Measurements from ENCODE around the gene ELMO1. TPM values are rescaled to one million over a fixed set of nuclear protein-coding genes. Genes with fewer than 3 reads are reported as not detected.

Gene ELMO1
- total RNA-seq, 2 donors from 2014 or later = 160 to 169 TPM

- Mint-ChIP-seq H3K27ac (peak overlapping the region; percentile 27), H3K27me3 (no peaks in the 10 kb centered on the region), H3K36me3 (ENCODE audit: low read depth) (peaks cover 6% of the 10 kb centered on the region), H3K4me3 (no peak overlapping the region), H3K4me1 (peaks cover 34% of the 10 kb centered on the region)
- H3K9me3 ChIP-seq (ENCODE audit: control insufficient read depth, low read length, poor library complexity, severe bottlenecking) = no peaks in the 10 kb centered on the region
- DNase-seq = no peak
- no peak for ATAC-seq
These were observed 192.0 kb downstream of the ELMO1 start for GRCh38 chr7:37256631-37257030.

DNA sequence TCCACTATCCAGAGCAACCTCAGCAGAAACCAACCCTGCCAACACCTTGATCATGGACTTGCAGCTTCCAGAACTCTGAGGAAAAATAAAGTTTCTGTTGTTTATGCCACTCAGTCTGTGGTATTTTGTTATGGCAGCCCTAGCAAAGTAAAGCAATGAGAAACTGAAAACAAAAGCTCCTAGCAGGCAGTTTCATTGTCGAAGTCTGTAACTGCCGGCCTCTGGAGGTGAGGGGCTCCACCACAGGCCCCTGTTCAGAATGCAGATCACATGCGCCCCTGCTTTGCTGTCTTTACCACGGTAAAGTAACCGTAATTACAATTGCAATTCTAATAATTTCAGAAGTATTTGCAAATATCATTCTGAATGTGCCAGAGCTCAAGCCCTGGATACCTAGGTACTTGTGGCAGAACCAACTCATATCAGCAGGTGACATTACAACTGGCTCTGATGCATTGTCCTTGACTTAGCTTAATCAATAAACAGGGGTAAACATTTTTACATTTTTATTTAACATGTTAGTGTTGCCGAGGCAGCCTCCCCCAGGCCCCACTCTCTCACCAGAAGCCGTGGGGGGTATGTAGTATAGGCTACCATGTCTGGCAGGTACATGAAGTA, 193.2 kb downstream of the ELMO1 start:
- Mint-ChIP-seq H3K27ac (no peak overlapping the region), H3K4me3 (no peak overlapping the region), H3K36me3 (ENCODE audit: low read depth) (peaks cover 6% of the 10 kb centered on the region), H3K27me3 (no peaks in the 10 kb centered on the region), H3K4me1 (peaks cover 36% of the 10 kb centered on the region)
- DNase-seq (no peak), ATAC-seq (no peak)
- H3K9me3 ChIP-seq (ENCODE audit: control insufficient read depth, low read length, poor library complexity, severe bottlenecking) = no peaks in the 10 kb centered on the region

DNA sequence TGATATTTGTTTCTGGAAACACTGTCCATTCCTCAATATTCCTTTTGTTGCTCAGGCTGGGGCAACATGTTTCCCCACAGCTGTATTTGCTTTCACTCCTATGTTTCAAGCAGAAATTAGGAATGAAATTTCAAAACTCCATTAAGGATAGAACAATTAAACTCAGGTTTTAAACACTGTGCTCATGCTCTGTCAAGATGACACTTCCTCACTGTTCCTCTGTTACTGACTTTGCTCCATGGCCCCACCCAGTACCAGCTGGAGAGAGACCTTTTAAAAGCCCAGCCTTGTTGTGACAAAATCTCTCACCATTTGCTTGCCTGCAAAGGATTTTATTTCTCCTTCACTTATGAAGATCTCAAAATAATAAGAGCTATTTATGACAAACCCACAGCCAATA, 197.4 kb downstream of the ELMO1 start:
- Mint-ChIP-seq H3K4me1 (peaks cover 27% of the 10 kb centered on the region), H3K27me3 (no peaks in the 10 kb centered on the region), H3K27ac (no peak overlapping the region), H3K36me3 (ENCODE audit: low read depth) (peaks cover 2% of the 10 kb centered on the region), H3K4me3 (no peak overlapping the region)
- DNase-seq (no peak), ATAC-seq (no peak)
- H3K9me3 ChIP-seq (ENCODE audit: control insufficient read depth, low read length, poor library complexity, severe bottlenecking) = no peaks in the 10 kb centered on the region

GRCh38 chr7:37249240-37249639, 199.4 kb downstream of the ELMO1 start:
- no peaks in the 10 kb centered on the region for H3K9me3 ChIP-seq (ENCODE audit: control insufficient read depth, low read length, poor library complexity, severe bottlenecking)
- H3K4me1 Mint-ChIP-seq = peaks cover 30% of the 10 kb centered on the region
- H3K27ac Mint-ChIP-seq = no peak overlapping the region
- H3K27me3 Mint-ChIP-seq = no peaks in the 10 kb centered on the region
- H3K4me3 Mint-ChIP-seq = no peak overlapping the region
- peaks cover 2% of the 10 kb centered on the region for H3K36me3 Mint-ChIP-seq (ENCODE audit: low read depth)
- ATAC-seq = no peak
- DNase-seq = no peak

- Mint-ChIP-seq H3K4me1 (peaks cover 30% of the 10 kb centered on the region), H3K4me3 (no peak overlapping the region), H3K36me3 (ENCODE audit: low read depth) (no peaks in the 10 kb centered on the region), H3K27me3 (no peaks in the 10 kb centered on the region), H3K27ac (no peak overlapping the region)
- ATAC-seq = no peak
- no peaks in the 10 kb centered on the region for H3K9me3 ChIP-seq (ENCODE audit: control insufficient read depth, low read length, poor library complexity, severe bottlenecking)
- DNase-seq = no peak
These were observed 200.2 kb downstream of the ELMO1 start for GRCh38 chr7:37248396-37248861.

DNA sequence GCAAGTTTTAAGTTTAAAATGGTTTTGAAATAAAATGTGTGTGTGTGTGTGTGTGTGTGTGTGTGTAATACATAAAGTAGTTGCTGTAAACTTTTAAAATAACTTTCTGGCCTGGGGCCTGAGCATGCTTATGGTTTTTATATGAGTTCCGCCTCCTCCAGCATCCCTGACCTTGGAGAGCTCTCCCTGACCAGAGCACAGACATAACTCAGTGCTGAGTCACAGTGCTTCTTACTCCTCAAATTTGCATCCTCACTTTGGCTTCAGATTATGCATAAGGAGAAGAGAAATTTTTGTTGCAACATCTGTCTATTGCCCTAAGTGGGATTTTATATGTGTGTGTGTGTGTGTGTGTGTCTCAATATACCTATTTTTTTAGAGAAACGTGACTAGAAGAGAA, 200.8 kb downstream of the ELMO1 start:
- H3K4me1 Mint-ChIP-seq = peaks cover 30% of the 10 kb centered on the region
- H3K36me3 Mint-ChIP-seq (ENCODE audit: low read depth) = no peaks in the 10 kb centered on the region
- ATAC-seq = no peak
- H3K4me3 Mint-ChIP-seq = no peak overlapping the region
- no peak for DNase-seq
- no peaks in the 10 kb centered on the region for H3K27me3 Mint-ChIP-seq
- H3K27ac Mint-ChIP-seq = peak overlapping the region; percentile 62
- no peaks in the 10 kb centered on the region for H3K9me3 ChIP-seq (ENCODE audit: control insufficient read depth, low read length, poor library complexity, severe bottlenecking)

DNA sequence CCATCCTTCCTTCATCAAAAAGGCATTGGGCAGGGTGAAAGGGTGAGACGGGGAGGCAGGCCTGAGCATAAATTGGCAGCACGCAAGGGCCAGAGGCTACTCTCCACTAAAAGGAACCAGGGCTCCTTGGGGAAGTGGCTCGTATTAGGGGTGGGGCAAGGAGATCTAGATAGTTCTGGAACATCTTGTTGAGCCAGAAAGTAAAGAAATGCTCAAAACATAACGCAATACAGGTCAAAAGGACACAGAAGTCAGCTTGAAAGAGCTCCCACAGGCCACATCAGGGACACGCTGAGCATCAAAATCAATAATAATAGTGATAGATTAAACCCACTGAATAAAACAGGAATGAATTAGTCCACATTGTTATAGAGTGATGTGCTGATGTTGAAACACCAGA, 203.1 kb downstream of the ELMO1 start:
- H3K27me3 Mint-ChIP-seq = no peaks in the 10 kb centered on the region
- peaks cover 6% of the 10 kb centered on the region for H3K36me3 Mint-ChIP-seq (ENCODE audit: low read depth)
- H3K4me1 Mint-ChIP-seq = peaks cover 23% of the 10 kb centered on the region
- no peak overlapping the region for H3K27ac Mint-ChIP-seq
- no peaks in the 10 kb centered on the region for H3K9me3 ChIP-seq (ENCODE audit: control insufficient read depth, low read length, poor library complexity, severe bottlenecking)
- DNase-seq = no peak
- ATAC-seq = no peak
- H3K4me3 Mint-ChIP-seq = no peak overlapping the region

- ATAC-seq (no peak), DNase-seq (no peak)
- Mint-ChIP-seq H3K36me3 (ENCODE audit: low read depth) (peaks cover 11% of the 10 kb centered on the region), H3K4me3 (no peak overlapping the region), H3K27me3 (no peaks in the 10 kb centered on the region), H3K27ac (no peak overlapping the region), H3K4me1 (peaks cover 17% of the 10 kb centered on the region)
- H3K9me3 ChIP-seq (ENCODE audit: control insufficient read depth, low read length, poor library complexity, severe bottlenecking) = no peaks in the 10 kb centered on the region
These were observed 211.8 kb downstream of the ELMO1 start for GRCh38 chr7:37236906-37237305.

DNA sequence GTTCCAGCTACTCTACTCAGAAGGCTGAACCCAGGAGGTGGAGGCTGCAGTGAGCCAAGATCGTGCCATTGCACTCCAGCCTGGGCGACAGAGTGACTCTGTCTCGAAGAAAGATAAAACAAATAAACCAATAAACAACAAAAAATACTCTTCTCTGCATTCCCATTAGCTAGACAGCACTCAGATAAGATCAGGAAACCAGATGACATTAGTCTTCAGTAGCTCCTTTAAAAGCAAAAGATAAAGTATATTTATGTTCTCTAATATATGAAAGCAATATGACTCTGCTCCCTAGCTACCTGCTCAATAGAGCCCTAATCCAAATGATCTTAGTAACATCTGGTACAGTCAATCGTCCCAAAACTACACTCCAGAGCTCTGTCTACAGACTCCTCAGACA, 212.9 kb downstream of the ELMO1 start:
- no peaks in the 10 kb centered on the region for H3K9me3 ChIP-seq (ENCODE audit: control insufficient read depth, low read length, poor library complexity, severe bottlenecking)
- Mint-ChIP-seq H3K4me1 (peaks cover 20% of the 10 kb centered on the region), H3K27ac (no peak overlapping the region), H3K27me3 (no peaks in the 10 kb centered on the region), H3K36me3 (ENCODE audit: low read depth) (peaks cover 8% of the 10 kb centered on the region), H3K4me3 (no peak overlapping the region)
- ATAC-seq (no peak), DNase-seq (no peak)

GRCh38 chr7:37234928-37235327, 213.7 kb downstream of the ELMO1 start:
- H3K27me3 Mint-ChIP-seq = no peaks in the 10 kb centered on the region
- peaks cover 8% of the 10 kb centered on the region for H3K36me3 Mint-ChIP-seq (ENCODE audit: low read depth)
- ATAC-seq (no peak), DNase-seq (no peak)
- no peak overlapping the region for H3K4me3 Mint-ChIP-seq
- H3K9me3 ChIP-seq (ENCODE audit: control insufficient read depth, low read length, poor library complexity, severe bottlenecking) = no peaks in the 10 kb centered on the region
- H3K4me1 Mint-ChIP-seq = peaks cover 26% of the 10 kb centered on the region
- no peak overlapping the region for H3K27ac Mint-ChIP-seq

DNA sequence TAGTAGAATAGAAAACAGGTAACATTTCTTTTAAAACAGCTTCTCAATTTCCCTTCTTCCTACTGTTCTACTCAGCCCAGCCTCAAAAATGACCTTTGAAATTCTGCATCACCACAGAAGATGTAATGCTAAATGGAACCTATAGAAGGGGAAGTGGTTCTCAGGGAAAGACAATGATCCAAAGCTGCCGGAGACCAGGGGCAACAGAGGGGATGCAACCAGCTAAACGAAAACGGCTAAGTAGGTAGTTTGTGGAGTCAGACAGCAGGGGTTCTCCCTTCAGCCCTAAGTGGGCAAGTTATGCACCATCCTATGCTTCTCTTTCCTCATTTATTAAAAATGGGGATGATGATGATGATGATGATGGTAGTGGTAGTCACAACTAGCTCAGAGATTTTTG, 214.3 kb downstream of the ELMO1 start:
- H3K4me3 Mint-ChIP-seq = no peak overlapping the region
- H3K4me1 Mint-ChIP-seq = peaks cover 25% of the 10 kb centered on the region
- H3K27ac Mint-ChIP-seq = no peak overlapping the region
- DNase-seq (no peak), ATAC-seq (no peak)
- H3K36me3 Mint-ChIP-seq (ENCODE audit: low read depth) = peaks cover 6% of the 10 kb centered on the region
- no peaks in the 10 kb centered on the region for H3K27me3 Mint-ChIP-seq
- no peaks in the 10 kb centered on the region for H3K9me3 ChIP-seq (ENCODE audit: control insufficient read depth, low read length, poor library complexity, severe bottlenecking)

GRCh38 chr7:37231613-37232012, 217.1 kb downstream of the ELMO1 start:
- Mint-ChIP-seq H3K27me3 (no peaks in the 10 kb centered on the region), H3K4me1 (peaks cover 30% of the 10 kb centered on the region), H3K4me3 (no peak overlapping the region), H3K27ac (no peak overlapping the region), H3K36me3 (ENCODE audit: low read depth) (peaks cover 6% of the 10 kb centered on the region)
- no peaks in the 10 kb centered on the region for H3K9me3 ChIP-seq (ENCODE audit: control insufficient read depth, low read length, poor library complexity, severe bottlenecking)
- no peak for ATAC-seq
- no peak for DNase-seq

DNA sequence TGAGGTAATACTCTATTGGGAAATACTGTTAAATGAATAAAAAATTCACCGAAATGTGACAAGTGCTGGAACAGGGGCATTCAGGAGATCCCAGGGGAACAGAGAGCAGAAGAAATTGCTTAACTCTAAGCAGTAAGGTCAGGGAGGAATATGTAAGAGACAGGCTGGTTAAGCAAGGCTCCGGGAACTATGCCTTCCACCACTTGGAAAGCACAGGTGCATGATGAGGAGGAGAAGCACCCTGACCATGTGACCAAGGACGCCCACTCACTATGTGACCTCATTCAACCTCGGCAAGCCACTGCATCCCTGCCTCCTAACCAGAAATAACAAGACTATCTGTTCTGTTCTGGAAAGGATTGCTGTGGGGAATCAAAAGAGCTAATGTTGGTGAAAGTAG, 218.4 kb downstream of the ELMO1 start:
- Mint-ChIP-seq H3K27me3 (no peaks in the 10 kb centered on the region), H3K36me3 (ENCODE audit: low read depth) (peaks cover 6% of the 10 kb centered on the region), H3K4me3 (no peak overlapping the region), H3K4me1 (peaks cover 25% of the 10 kb centered on the region), H3K27ac (no peak overlapping the region)
- no peaks in the 10 kb centered on the region for H3K9me3 ChIP-seq (ENCODE audit: control insufficient read depth, low read length, poor library complexity, severe bottlenecking)
- no peak for ATAC-seq
- DNase-seq = no peak

GRCh38 chr7:37229381-37229780, 219.3 kb downstream of the ELMO1 start:
- H3K36me3 Mint-ChIP-seq (ENCODE audit: low read depth) = peaks cover 3% of the 10 kb centered on the region
- H3K27me3 Mint-ChIP-seq = no peaks in the 10 kb centered on the region
- no peaks in the 10 kb centered on the region for H3K9me3 ChIP-seq (ENCODE audit: control insufficient read depth, low read length, poor library complexity, severe bottlenecking)
- no peak overlapping the region for H3K4me3 Mint-ChIP-seq
- peaks cover 23% of the 10 kb centered on the region for H3K4me1 Mint-ChIP-seq
- no peak overlapping the region for H3K27ac Mint-ChIP-seq
- DNase-seq = no peak
- no peak for ATAC-seq

Measured in T-helper 17 cell (primary cell).